Measurements from ENCODE around the gene ADGRV1.
"Not testable (repeated sequence)": the region's sequence is repeated elsewhere in the genome, so short reads cannot be mapped to it uniquely, and the experiment has no call there.

DNA sequence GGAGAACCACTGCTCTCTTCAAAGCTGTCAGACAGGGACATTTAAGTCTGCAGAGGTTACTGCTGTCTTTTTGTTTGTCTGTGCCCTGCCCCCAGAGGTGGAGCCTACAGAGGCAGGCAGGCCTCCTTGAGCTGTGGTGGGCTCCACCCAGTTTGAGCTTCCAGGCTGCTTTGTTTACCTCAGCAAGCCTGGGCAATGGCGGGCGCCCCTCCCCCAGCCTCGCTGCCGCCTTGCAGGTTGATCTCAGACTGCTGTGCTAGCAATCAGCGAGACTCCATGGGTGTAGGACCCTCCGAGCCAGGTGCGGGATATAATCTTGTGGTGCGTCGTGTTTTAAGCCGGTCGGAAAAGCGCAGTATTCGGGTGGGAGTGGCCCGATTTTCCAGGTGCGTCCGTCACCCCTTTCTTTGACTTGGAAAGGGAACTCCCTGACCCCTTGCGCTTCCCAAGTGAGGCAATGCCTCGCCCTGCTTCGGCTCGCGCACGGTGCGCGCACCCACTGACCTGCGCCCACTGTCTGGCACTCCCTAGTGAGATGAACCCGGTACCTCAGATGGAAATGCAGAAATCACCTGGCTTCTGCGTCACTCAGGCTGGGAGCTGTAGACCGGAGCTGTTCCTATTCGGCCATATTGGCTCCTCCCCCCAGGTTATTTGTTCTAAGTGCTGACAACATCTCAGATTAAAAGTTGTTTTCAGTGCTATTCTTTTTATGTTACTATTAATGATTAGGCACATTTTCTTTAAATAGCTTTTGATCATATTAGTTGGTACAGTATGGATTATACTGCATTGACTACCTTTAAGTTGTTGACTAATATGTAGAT is 370.6 kb downstream of the ADGRV1 start:
- not testable (repeated sequence) for TF ChIP-seq ZNF274 (IDR thresholded peaks at IDR 0.05; ENCODE audit: low read depth, low read length); SUZ12 (IDR thresholded peaks at IDR 0.05; ENCODE audit: extremely low read depth, insufficient read depth, insufficient read length); YY1 (IDR thresholded peaks at IDR 0.05; ENCODE audit: insufficient read depth, insufficient read length)
